HL-60 (cell line): ENCODE data around the gene DNAAF9.

ENCODE experiments used
- DNase-seq, 2 experiments: peaks; one replicate each; pipeline ENCODE4 v3.0.0-alpha.2; 2010 to 2020; ENCODE audit warnings: low read depth in 1 of 2, low spot score in 1 of 2
- H3K27ac ChIP-seq: fragments of 250-450 bp; sonication (Bioruptor Pico); replicated peaks from 2 replicates; pipeline ENCODE4 v1.5.1; 2020; ENCODE audit warnings: mild to moderate bottlenecking, moderate library complexity
- H3K27me3 ChIP-seq: fragments of 250-450 bp; sonication (Bioruptor Pico); 2 replicates; pipeline ENCODE4 v1.5.1; 2021; ENCODE audit warnings: mild to moderate bottlenecking, moderate library complexity; ENCODE audit not compliant: insufficient read depth, poor library complexity, severe bottlenecking
- H3K4me3 ChIP-seq: replicated peaks from 2 replicates; pipeline ENCODE4 v1.5.1; 2011; ENCODE audit warnings: mild to moderate bottlenecking, control low read depth, low read length; ENCODE audit not compliant: insufficient read depth
- GABPA ChIP-seq: IDR thresholded peaks from 2 replicates; pipeline ENCODE4 v1.6.1; 2012; ENCODE audit warnings: low read depth
- POLR2AphosphoS5 ChIP-seq: IDR thresholded peaks from 2 replicates; pipeline ENCODE4 v1.6.1; 2012; ENCODE audit warnings: low read depth
- SPI1 ChIP-seq: IDR thresholded peaks from 2 replicates; pipeline ENCODE4 v1.6.1; 2012; ENCODE audit warnings: low read depth, mild to moderate bottlenecking, borderline replicate concordance
- TF ChIP-seq, protein P1 (sequence below): IDR thresholded peaks from 2 replicates; pipeline ENCODE4 v1.6.1; 2012; ENCODE audit warnings: low read depth; ENCODE audit not compliant: insufficient replicate concordance
- TF ChIP-seq, protein P2 (sequence below): IDR thresholded peaks from one replicate; pipeline ENCODE4 v1.5.1; 2011; ENCODE audit warnings: low read length, control low read depth, inconsistent platforms; ENCODE audit not compliant: insufficient read depth

The DNAAF9 gene

DNA sequence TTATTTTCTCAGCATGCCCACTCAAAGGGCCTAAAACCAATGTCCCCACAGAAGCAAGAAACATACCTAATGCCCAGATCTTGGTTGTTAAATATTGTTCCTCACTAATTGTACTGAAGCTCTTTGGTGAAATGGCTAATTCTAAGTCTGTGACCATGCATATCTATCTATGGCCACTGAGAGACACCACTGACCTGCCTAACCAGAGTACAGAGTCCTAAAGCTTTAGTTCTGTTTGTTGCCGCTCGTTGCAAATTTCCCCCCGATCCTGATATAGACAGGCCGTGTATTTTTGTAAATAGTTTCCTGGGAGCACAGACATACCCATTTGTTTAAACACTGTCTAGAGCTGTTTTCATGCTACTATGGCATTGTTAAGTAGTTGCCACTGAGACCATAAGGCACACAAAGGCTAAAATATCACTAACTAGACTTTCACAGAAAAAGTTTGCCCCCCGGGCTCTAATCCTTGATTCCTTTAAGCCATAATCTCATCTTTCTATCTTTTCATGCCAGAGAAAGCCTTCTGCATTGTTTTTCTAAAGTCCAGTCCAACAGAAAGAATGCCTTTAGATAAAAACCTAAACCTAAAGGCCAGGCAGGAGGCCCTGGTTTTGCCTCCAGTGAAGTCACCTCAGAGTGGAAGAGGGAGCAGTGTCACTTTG is 48.7 kb downstream of the DNAAF9 start:
- Histone ChIP-seq H3K27ac (no peak overlapping the region), H3K4me3 (no peak overlapping the region), H3K27me3 (no peaks in the 10 kb centered on the region)
- DNase-seq = no peak
- TF ChIP-seq, protein P1, sequence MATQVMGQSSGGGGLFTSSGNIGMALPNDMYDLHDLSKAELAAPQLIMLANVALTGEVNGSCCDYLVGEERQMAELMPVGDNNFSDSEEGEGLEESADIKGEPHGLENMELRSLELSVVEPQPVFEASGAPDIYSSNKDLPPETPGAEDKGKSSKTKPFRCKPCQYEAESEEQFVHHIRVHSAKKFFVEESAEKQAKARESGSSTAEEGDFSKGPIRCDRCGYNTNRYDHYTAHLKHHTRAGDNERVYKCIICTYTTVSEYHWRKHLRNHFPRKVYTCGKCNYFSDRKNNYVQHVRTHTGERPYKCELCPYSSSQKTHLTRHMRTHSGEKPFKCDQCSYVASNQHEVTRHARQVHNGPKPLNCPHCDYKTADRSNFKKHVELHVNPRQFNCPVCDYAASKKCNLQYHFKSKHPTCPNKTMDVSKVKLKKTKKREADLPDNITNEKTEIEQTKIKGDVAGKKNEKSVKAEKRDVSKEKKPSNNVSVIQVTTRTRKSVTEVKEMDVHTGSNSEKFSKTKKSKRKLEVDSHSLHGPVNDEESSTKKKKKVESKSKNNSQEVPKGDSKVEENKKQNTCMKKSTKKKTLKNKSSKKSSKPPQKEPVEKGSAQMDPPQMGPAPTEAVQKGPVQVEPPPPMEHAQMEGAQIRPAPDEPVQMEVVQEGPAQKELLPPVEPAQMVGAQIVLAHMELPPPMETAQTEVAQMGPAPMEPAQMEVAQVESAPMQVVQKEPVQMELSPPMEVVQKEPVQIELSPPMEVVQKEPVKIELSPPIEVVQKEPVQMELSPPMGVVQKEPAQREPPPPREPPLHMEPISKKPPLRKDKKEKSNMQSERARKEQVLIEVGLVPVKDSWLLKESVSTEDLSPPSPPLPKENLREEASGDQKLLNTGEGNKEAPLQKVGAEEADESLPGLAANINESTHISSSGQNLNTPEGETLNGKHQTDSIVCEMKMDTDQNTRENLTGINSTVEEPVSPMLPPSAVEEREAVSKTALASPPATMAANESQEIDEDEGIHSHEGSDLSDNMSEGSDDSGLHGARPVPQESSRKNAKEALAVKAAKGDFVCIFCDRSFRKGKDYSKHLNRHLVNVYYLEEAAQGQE = no peak
- TF ChIP-seq GABPA = no peak
- TF ChIP-seq, protein P2, sequence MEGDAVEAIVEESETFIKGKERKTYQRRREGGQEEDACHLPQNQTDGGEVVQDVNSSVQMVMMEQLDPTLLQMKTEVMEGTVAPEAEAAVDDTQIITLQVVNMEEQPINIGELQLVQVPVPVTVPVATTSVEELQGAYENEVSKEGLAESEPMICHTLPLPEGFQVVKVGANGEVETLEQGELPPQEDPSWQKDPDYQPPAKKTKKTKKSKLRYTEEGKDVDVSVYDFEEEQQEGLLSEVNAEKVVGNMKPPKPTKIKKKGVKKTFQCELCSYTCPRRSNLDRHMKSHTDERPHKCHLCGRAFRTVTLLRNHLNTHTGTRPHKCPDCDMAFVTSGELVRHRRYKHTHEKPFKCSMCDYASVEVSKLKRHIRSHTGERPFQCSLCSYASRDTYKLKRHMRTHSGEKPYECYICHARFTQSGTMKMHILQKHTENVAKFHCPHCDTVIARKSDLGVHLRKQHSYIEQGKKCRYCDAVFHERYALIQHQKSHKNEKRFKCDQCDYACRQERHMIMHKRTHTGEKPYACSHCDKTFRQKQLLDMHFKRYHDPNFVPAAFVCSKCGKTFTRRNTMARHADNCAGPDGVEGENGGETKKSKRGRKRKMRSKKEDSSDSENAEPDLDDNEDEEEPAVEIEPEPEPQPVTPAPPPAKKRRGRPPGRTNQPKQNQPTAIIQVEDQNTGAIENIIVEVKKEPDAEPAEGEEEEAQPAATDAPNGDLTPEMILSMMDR = no peak
- TF ChIP-seq POLR2AphosphoS5 = no peak
- TF ChIP-seq SPI1 = no peak
